ACC112 (cell line): Measurements from ENCODE around the gene SORCS1.

Source experiments
- H2AFZ ChIP-seq: fragments of 200-600 bp; sonication (generic); one replicate; pipeline ENCODE4 v1.6.0; 2017; ENCODE audit warnings: antibody characterized with exemption, low read length; ENCODE audit not compliant: unreplicated experiment
- H3K27ac ChIP-seq: fragments of 200-600 bp; sonication (generic); 2 replicates; pipeline ENCODE4 v1.5.1; 2014; ENCODE audit warnings: low read depth, mild to moderate bottlenecking, antibody characterized with exemption, low read length, moderate library complexity
- H3K27me3 ChIP-seq: fragments of 200-600 bp; sonication (generic); 2 replicates; pipeline ENCODE4 v1.6.1; 2014; ENCODE audit warnings: mild to moderate bottlenecking, antibody characterized with exemption, low read length, moderate library complexity, mixed read lengths; ENCODE audit not compliant: insufficient read depth
- H3K36me3 ChIP-seq: fragments of 200-600 bp; sonication (generic); 2 replicates; pipeline ENCODE4 v1.6.1; 2016; ENCODE audit warnings: mild to moderate bottlenecking, antibody characterized with exemption, low read length, moderate library complexity, mixed read lengths; ENCODE audit not compliant: insufficient read depth
- H3K4me1 ChIP-seq: fragments of 200-600 bp; sonication (generic); one replicate; pipeline ENCODE4 v1.6.1; 2016; ENCODE audit warnings: low read length, mixed read lengths; ENCODE audit not compliant: insufficient read depth, unreplicated experiment, control insufficient read depth
- H3K4me3 ChIP-seq: fragments of 200-600 bp; sonication (generic); 2 replicates; pipeline ENCODE4 v1.5.1; 2014; ENCODE audit warnings: mild to moderate bottlenecking, low read depth, low read length
- H3K79me2 ChIP-seq: fragments of 200-600 bp; sonication (generic); one replicate; pipeline ENCODE4 v1.6.0; 2016; ENCODE audit warnings: low read length; ENCODE audit not compliant: control insufficient read depth, unreplicated experiment, insufficient read depth

SORCS1 gene

GRCh38 chr10:106661133-106661766, 503.3 kb downstream of the SORCS1 start:
- Histone ChIP-seq H3K36me3 (no peaks in the 10 kb centered on the region), H3K4me3 (peak overlapping the region; percentile 13; the same call in 1 of the 2 replicates), H3K27me3 (peaks cover 25% of the 10 kb centered on the region), H3K79me2 (no peaks in the 10 kb centered on the region), H3K27ac (no peak overlapping the region), H2AFZ (peak overlapping the region; percentile 16), H3K4me1 (no peaks in the 10 kb centered on the region)

DNA sequence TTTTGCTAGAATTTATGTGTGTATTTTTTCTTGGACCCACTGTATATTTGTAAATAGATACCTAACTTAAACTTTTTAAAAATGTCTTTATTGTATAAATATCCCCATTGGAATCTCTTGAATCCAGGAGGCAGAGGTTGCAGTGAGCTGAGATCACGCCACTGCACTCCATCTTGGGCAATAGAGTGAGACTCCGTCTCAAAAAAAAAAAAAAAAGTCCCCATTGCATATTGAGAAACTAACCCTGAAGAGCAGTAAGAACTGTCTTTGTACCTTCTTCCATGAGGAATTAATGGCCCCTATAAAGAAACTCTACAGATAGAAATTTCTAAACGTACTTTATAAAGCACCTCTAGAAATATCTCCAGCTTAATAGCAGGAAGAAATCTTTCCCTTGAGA, 504.0 kb downstream of the SORCS1 start:
- H3K4me3 ChIP-seq: peak overlapping the region; percentile 13; the same call in 1 of the 2 replicates
- H3K36me3 ChIP-seq: no peaks in the 10 kb centered on the region
- no peak overlapping the region for H3K27ac ChIP-seq
- H3K79me2 ChIP-seq: no peaks in the 10 kb centered on the region
- H3K27me3 ChIP-seq: peaks cover 31% of the 10 kb centered on the region
- no peaks in the 10 kb centered on the region for H3K4me1 ChIP-seq
- peak overlapping the region; percentile 16 for H2AFZ ChIP-seq

- no peak overlapping the region for H3K4me3 ChIP-seq
- no peak overlapping the region for H3K27ac ChIP-seq
- H3K4me1 ChIP-seq: no peaks in the 10 kb centered on the region
- no peaks in the 10 kb centered on the region for H3K36me3 ChIP-seq
- no peak overlapping the region for H2AFZ ChIP-seq
- no peaks in the 10 kb centered on the region for H3K79me2 ChIP-seq
- peaks cover 41% of the 10 kb centered on the region for H3K27me3 ChIP-seq
Observed at GRCh38 chr10:106655636-106656035, 508.9 kb downstream of the SORCS1 start.

GRCh38 chr10:106655165-106655564, 509.3 kb downstream of the SORCS1 start:
- Histone ChIP-seq H3K4me3 (no peak overlapping the region), H2AFZ (no peak overlapping the region), H3K4me1 (no peaks in the 10 kb centered on the region), H3K79me2 (no peaks in the 10 kb centered on the region), H3K36me3 (no peaks in the 10 kb centered on the region), H3K27me3 (peaks cover 43% of the 10 kb centered on the region; the same call in 1 of the 2 replicates), H3K27ac (no peak overlapping the region)

- Histone ChIP-seq H3K4me1 (no peaks in the 10 kb centered on the region), H3K4me3 (no peak overlapping the region), H3K79me2 (no peaks in the 10 kb centered on the region), H3K36me3 (no peaks in the 10 kb centered on the region), H2AFZ (no peak overlapping the region), H3K27ac (no peak overlapping the region), H3K27me3 (peaks cover 33% of the 10 kb centered on the region; the same call in 1 of the 2 replicates)
Observed at GRCh38 chr10:106652279-106652678, 512.2 kb downstream of the SORCS1 start.

DNA sequence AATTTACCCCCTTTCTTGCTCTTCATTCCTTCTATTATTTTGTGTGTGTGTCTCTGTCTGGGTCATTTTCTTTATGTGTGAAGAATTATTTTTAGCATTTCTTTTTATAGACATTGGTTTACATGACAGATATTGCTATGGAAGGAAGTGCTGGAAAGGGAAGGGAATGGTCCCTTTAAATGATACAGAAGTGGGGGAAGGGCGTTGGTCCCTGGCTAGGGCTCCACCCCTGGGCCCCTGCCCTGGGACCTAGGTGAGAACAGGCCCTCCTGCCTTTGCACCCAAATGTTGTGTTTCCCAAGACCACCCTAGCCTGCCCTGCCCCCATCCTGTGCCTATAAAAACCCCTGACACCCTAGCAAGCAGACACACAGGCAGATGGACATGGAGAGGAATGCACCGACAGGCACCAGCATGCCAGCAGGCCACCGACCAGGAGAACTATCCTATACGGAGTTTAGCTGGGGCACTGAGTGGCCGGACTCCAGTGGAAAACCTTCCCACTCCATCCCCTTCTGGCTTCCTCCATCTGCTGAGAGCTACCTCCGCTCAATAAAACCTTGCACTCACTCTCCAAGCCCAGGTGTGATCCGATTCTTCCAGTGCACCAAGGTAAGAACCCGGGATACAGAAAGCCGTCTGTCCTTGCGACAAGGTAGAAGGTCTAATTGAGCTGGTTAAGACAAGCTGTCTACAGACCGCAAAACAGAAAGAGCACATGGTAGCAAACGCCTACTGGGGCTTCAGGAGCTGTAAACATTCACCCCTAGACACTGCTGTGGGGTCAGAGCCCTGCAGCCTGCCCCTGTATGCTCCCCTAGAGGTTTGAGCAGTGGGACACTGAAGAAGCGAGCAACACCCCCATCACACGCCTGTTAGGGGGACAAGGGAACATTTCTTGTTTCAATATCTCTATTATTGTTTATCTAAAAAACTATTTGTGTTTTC, 515.7 kb downstream of the SORCS1 start:
- H3K4me3 ChIP-seq: no peak overlapping the region
- no peak overlapping the region for H2AFZ ChIP-seq
- peaks cover 14% of the 10 kb centered on the region; the same call in 1 of the 2 replicates for H3K27me3 ChIP-seq
- no peak overlapping the region for H3K27ac ChIP-seq
- H3K79me2 ChIP-seq: no peaks in the 10 kb centered on the region
- H3K36me3 ChIP-seq: no peaks in the 10 kb centered on the region
- H3K4me1 ChIP-seq: no peaks in the 10 kb centered on the region

DNA sequence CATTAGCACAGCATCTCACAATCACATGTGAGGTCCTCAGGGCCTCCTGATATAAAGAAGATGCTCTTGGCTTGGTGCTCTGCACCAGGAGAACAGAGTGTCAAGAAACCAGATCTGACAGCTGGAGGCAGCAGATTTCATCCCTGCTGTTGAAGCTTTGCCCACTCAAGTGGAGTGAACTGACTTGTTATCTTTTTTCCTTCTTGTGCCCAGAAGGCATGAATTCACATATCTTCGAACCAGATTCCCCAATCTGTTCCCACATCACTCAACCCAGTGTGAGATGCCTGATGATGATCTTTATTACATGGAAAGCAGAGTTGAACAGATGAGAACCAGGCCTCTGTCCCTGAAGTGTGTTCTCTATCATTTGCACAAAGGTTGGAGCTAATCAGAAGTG, 521.0 kb downstream of the SORCS1 start:
- H3K36me3 ChIP-seq: no peaks in the 10 kb centered on the region
- H3K4me3 ChIP-seq: no peak overlapping the region
- no peak overlapping the region for H2AFZ ChIP-seq
- peaks cover 24% of the 10 kb centered on the region; the same call in 1 of the 2 replicates for H3K27me3 ChIP-seq
- H3K27ac ChIP-seq: no peak overlapping the region
- H3K79me2 ChIP-seq: no peaks in the 10 kb centered on the region
- H3K4me1 ChIP-seq: no peaks in the 10 kb centered on the region

- Histone ChIP-seq H3K27ac (no peak overlapping the region), H3K27me3 (peaks cover 30% of the 10 kb centered on the region), H3K79me2 (no peaks in the 10 kb centered on the region), H3K4me3 (no peak overlapping the region), H3K4me1 (no peaks in the 10 kb centered on the region), H2AFZ (no peak overlapping the region), H3K36me3 (no peaks in the 10 kb centered on the region)
Observed at GRCh38 chr10:106637873-106638272, 526.6 kb downstream of the SORCS1 start.

DNA sequence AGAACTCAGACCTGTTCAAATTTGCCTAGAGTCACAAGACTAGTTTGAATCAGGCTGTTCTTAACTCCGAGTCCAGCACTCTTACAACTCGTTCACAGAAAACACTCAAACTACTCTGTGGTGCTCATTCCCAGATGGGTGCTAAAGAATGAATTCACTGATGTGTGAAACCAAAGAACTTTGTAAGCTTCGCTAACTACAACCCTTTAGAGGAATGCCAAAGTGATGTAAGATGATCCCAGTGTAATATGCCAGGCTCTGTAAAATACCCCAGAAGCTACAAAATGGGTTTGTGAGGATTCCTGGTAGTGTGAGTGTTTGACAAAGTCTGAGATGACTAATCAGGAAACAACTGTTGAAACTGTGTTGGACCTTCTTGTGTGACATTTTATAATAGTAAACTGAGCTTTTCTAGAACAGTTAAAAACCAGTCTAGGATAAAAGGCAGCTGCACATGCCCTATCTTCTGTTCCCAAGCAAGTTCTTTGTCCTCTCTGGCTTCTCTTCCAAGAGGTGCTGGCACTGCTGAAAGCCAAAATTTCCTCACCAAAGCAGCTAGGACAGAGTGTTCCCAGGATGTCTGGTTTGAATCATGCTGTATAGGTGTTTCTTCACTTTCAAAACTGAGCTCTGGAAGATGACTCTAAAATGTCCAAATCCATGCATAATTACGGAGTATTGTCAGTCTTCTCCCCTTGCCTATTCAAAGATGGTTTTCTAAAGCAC, 527.6 kb downstream of the SORCS1 start:
- no peak overlapping the region for H3K27ac ChIP-seq
- H3K4me1 ChIP-seq: no peaks in the 10 kb centered on the region
- H3K79me2 ChIP-seq: no peaks in the 10 kb centered on the region
- no peak overlapping the region for H2AFZ ChIP-seq
- no peaks in the 10 kb centered on the region for H3K36me3 ChIP-seq
- no peak overlapping the region for H3K4me3 ChIP-seq
- peaks cover 26% of the 10 kb centered on the region for H3K27me3 ChIP-seq

DNA sequence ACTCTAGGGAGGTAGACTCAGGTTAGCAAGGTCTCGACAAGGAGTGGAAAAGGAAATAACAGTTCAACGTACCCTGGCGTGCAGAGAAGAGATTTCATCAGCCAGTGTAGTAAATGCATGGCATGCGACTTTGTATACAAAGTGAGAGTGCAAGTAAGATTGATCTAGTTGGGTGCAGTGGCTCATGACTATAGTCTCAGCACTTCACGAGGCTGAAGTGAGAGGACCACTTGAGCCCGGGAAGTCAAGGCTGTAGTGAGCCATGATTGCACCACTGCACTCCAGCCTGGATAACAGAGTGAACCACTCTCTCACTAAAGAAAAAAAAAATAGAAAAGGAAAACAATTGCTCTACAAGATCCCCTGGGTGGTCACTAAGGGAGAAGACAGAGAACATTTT, 528.6 kb downstream of the SORCS1 start:
- H2AFZ ChIP-seq: no peak overlapping the region
- no peaks in the 10 kb centered on the region for H3K36me3 ChIP-seq
- no peak overlapping the region for H3K27ac ChIP-seq
- H3K79me2 ChIP-seq: no peaks in the 10 kb centered on the region
- no peak overlapping the region for H3K4me3 ChIP-seq
- peaks cover 28% of the 10 kb centered on the region for H3K27me3 ChIP-seq
- no peaks in the 10 kb centered on the region for H3K4me1 ChIP-seq
